NCI-H2081 treated with DMSO at 0.1 percent for 48 hours (cell line): Measurements from ENCODE around the gene IGSF21.

Source experiments
- DNase-seq: peaks from one replicate; lab custom pipeline; 2025; lab: John Stamatoyannopoulos, UW

Gene IGSF21

GRCh38 chr1:18097206-18097605 lies 10.4 kb upstream of the IGSF21 start:
- no peak for DNase-seq

GRCh38 chr1:18099026-18099425 lies 8.6 kb upstream of the IGSF21 start:
- DNase-seq = no peak

- DNase-seq = no peak
Observed at GRCh38 chr1:18100060-18100459, 7.5 kb upstream of the IGSF21 start.

- DNase-seq = no peak
Observed at GRCh38 chr1:18100491-18101063, 7.0 kb upstream of the IGSF21 start.

- no peak for DNase-seq
Observed at GRCh38 chr1:18101508-18101907, 6.1 kb upstream of the IGSF21 start.

- no peak for DNase-seq
Observed at GRCh38 chr1:18103788-18104421, 3.7 kb upstream of the IGSF21 start.

- DNase-seq = no peak
Observed at GRCh38 chr1:18104546-18105100, 3.0 kb upstream of the IGSF21 start.

- no peak for DNase-seq
Observed at GRCh38 chr1:18105196-18105595, 2.4 kb upstream of the IGSF21 start.

GRCh38 chr1:18108299-18109057 lies 880 bp downstream of the IGSF21 start:
- DNase-seq = no peak

- DNase-seq = no peak
Observed at GRCh38 chr1:18109058-18109755, 1.6 kb downstream of the IGSF21 start.

GRCh38 chr1:18109756-18110597 lies 2.4 kb downstream of the IGSF21 start:
- no peak for DNase-seq

- DNase-seq = no peak
Observed at GRCh38 chr1:18110598-18110939, 3.0 kb downstream of the IGSF21 start.

- DNase-seq = no peak
Observed at GRCh38 chr1:18110968-18111367, 3.4 kb downstream of the IGSF21 start.

- no peak for DNase-seq
Observed at GRCh38 chr1:18111605-18112297, 4.2 kb downstream of the IGSF21 start.

GRCh38 chr1:18112611-18113010 lies 5.0 kb downstream of the IGSF21 start:
- no peak for DNase-seq

- DNase-seq = no peak
Observed at GRCh38 chr1:18114726-18115410, 7.3 kb downstream of the IGSF21 start.

GRCh38 chr1:18116777-18117176 lies 9.2 kb downstream of the IGSF21 start:
- DNase-seq = no peak

GRCh38 chr1:18118078-18118477 lies 10.5 kb downstream of the IGSF21 start:
- no peak for DNase-seq

- no peak for DNase-seq
Observed at GRCh38 chr1:18118491-18118890, 10.9 kb downstream of the IGSF21 start.

GRCh38 chr1:18119289-18119688 lies 11.7 kb downstream of the IGSF21 start:
- DNase-seq = no peak
